CD4-positive, alpha-beta T cell treated with Interleukin-6 for 4 hours (primary cell): Measurements from ENCODE around the gene PALB2.

Experiments used
- DNase-seq: peaks from one replicate; pipeline ENCODE4 v3.0.0-alpha.2; 2020; ENCODE audit warnings: mixed read lengths

The PALB2 gene

DNA sequence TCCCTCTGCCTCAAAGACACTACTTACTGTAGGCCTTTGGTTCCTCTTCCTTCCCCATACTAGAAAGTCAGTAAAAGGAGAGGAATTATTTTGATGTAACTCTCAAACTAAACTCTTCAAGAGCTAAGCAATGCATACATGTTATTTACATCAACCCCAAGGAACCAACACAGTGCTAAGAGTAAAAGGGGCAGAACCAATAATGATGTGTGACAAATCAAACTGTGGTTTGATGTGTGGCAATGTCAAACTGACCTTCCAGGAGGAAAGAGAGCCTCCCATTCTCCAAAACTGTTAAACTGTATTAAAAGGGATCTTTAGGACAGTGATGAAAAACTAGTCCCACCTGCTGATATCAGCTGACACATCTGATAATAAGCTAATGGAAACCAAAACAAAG is 60.7 kb downstream of the PALB2 start:
- no peak for DNase-seq

DNA sequence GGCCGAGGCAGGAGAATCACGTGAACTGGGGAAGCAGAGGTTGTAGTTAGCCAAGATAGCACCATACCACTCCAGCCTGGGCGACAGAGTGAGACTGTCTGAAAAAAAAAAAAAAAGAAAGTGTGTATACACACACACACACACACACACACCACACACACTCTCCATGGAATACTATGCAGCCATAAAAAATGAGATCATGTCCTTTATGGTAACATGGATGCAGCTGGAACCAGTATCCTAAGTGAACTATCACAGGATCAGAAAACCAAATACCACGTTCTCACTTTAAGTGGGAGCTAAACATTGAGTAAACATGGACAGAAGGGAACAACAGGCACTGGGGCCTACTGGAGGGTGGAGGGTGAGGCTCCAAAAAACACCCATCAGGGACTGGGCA is 61.7 kb downstream of the PALB2 start:
- no peak for DNase-seq

GRCh38 chr16:23578101-23578830 is 62.8 kb downstream of the PALB2 start:
- DNase-seq: no peak

GRCh38 chr16:23577493-23577892 is 63.6 kb downstream of the PALB2 start:
- no peak for DNase-seq

GRCh38 chr16:23575834-23576233 is 65.3 kb downstream of the PALB2 start:
- DNase-seq: no peak

DNA sequence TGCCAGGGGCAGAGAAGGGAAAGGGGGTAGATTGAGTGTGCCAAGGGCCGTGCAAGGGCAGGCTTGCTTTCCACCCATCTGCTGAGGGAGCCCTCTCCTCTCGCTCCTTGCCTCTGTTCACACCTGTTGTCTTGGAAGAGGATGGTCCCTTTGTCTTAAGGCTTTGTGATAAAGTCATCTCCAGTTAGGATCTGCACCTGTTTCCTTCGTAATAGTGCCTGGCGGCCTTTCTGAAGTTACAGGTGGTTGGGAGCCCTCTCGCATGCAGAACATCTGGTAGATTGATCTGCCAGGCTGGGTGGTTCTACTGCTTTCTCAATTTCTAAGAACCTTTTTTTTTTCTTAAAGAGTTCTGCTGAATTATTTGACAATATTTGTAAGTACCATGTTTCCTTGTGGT is 67.3 kb downstream of the PALB2 start:
- no peak for DNase-seq

DNA sequence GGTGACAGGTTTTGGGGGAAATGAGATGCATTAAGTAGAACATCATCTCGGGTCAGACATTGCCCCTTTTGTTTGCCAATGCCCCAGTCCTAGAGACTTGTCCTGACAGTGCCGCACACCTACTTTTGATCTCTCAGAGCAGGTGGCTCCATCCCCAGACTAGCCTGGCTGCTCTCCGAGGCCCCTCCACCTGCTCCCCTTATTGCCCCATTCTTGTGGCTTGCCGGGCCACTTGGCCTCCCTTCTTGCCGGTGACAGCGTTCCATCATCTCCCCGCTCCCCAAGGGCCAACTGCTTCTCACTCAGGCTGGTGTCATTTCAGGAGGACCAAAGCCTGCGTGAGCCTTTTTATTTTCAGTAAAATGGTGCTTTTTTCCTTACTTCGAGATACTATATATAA is 68.7 kb downstream of the PALB2 start:
- no peak for DNase-seq

DNA sequence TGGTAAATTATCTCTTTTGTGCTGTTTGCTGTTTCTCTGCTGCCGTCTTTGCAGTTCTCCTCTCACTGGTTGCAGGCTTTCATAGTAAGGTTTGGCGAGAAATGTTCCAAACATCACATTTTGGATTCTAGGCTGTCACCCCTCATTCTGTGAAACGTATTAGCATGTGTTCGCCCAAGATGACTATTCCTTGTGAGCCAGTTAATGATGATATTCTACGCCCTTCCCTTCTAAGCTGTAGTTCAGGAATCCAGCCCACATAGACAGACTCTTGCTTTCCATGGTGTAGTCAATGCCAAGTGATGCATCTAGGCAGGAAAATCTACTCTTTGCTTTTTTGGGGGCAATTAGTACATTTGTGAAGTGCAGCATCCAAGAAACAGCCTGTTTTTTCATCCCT is 69.2 kb downstream of the PALB2 start:
- DNase-seq: no peak

DNA sequence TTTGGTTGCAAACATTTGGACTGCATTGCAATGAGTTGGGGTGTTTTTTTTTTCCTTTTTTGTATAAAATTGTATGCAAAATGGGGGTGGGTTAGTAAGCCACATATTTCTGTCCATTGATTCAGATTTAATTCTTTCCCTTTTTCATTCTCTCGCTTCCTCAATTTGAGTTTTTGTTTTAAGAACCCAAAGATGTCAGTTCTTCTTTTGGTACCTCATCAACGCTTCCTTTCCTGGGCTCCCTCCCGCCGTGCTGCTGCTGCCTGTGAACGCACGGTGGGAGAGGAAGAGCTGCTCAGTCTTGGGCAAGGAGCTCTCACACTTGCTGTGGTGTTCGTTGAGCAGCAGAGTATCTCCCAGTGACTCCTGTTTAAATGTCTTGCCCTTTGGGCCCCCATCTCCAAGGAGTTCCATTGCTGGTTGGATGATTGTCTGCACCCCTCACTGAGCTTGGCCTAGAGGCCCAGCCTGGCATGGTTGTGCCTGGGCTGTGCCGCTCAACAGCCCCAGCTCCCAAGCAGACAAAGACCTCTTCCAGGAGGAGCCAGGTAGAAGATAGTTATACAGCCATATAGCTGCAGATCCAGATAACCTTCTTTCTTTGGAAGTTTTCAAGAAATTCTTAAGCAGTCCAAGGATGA is 70.0 kb downstream of the PALB2 start:
- no peak for DNase-seq

DNA sequence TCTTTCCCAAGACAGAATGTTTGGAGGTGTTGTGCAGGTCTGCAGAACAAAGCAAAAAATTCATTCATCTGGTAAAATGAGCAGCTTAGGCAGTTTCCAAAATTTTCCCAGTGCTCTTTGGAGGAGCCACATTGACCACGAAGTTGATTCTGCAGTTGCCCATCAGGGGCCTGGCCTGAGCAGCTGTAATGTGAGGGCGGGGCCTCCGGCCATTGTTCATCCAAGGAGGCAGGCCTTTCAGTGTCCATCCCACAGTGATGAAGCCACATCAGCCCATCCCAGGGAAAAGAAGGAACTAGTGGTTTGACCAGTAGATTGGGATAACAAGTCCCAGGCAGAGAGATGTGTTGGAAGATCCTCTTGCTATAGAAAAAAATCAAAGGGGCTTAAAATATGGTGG is 73.5 kb downstream of the PALB2 start:
- no peak for DNase-seq

DNA sequence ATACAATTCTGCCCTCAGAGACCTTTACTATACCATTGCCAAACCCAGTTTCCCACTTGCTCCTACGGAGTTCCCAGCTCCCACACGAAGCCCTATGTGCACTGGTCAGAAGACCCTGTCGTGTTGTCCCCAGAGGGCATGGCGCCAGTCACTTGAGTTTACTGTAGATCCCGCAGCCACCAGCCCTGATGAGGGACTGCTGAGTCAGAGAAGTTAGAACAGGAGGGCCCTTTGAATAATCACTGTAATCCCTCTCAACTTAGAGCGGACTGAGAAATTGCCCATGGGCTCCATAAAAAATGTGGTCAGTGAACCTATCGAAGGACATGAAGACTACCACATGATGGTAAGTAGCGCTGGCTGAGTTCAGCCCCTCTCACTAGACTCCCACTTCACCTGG is 74.4 kb downstream of the PALB2 start:
- no peak for DNase-seq

- no peak for DNase-seq
Measured at GRCh38 chr16:23564575-23565363, 76.3 kb downstream of the PALB2 start.

DNA sequence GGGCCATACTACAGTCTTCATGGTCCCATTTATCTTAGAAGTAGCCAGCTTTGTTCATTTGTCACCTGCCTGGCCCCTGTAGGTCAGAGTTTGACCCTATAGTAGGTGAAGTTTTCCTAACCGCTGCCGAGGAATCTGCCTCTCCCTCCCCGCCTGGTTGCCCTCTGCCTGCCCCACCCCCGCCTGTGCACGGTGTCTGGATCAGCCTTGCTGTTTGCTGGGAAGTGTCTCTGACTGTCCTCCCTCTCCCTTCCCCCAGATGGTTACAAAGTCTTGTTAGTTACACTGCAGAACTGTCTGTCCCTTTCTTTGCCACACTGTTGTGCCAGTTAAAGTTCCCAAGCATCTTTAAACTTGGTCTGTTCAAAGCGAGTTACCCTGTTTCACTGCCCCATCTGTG is 77.9 kb downstream of the PALB2 start:
- no peak for DNase-seq

DNA sequence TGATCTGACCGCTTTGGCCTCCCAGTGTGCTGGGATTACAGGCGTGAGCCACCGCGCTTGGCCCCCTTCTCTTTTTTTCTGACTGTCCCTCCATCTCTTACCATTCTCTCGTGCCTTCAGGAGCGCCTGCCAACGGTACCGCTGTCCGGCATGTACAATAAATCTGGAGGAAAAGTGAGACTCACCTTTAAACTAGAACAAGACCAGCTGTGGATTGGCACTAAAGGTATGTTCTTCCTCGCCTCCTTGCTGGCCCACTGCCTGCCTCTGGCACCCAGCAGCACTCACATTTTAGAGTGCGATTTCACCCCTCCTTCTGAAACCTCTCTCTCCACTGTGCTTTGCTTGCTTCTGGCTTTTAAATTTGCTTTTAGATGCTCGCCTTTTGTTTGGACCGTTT is 78.6 kb downstream of the PALB2 start:
- no peak for DNase-seq

- DNase-seq: no peak
Measured at GRCh38 chr16:23561586-23561985, 79.5 kb downstream of the PALB2 start.

- DNase-seq: peak; percentile 7
Measured at GRCh38 chr16:23557779-23558702, 83.1 kb downstream of the PALB2 start.

- peak; percentile 96 for DNase-seq
Measured at GRCh38 chr16:23556881-23557778, 84.0 kb downstream of the PALB2 start, which contains the start of the genes EARS2 and UBFD1. EARS2 (minus strand) TSS chr16:23557350; CDS start chr16:23557343, 7 bp downstream. UBFD1 (plus strand) TSS chr16:23557727; CDS start chr16:23557743, 16 bp downstream.

GRCh38 chr16:23554536-23554935 is 86.6 kb downstream of the PALB2 start:
- DNase-seq: no peak
